ENCODE results near the gene SSBP3. TPM values are rescaled to one million over a fixed set of nuclear protein-coding genes. Genes with fewer than 3 reads are reported as not detected.

SSBP3 gene
- total RNA-seq, 1 donor from 2014 or later, result 27.1 TPM

DNA sequence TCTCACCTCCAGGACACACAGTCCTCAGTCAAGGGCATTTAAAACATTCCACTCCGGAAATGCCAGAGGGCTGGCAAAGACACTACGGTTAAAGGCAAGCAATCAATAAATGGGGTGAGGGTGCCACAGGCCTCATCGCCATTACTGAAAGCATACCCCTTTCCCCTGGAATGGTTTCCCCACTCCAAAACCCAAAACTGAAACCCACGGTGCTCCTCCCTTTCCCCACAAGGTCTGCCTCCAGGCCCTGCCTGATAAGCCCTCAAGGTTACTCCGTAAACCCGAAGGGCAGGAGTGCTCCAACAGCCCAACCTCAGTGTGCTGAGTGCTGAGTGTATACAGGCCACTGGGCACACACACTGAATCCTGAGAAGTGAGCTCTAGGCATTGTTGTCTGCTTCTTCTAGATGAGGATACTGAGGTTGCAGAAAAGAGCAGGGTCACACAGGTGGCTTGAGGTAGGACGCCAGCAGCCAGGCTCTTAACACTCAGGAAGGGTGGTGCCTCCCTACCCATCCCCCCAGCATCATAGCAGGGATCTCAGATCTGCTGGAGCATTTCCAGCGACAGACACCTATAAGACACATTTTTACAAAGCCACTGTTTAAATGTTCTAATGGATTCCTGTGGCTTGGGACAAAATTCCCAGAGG is 29.0 kb downstream of the SSBP3 start:
- no peaks in the 10 kb centered on the region for H3K9me3 ChIP-seq (ENCODE audit: control insufficient read depth in 3 of 3, low read length in 3 of 3)
- peaks cover 41 to 90% (median 74%) of the 10 kb centered on the region in 3 donors for H3K4me1 ChIP-seq (ENCODE audit: control insufficient read depth in 3 of 3, insufficient read depth in 3 of 3, low read length in 3 of 3)
- peaks cover 0 to 6% (median 2%) of the 10 kb centered on the region in 3 donors for H3K36me3 ChIP-seq (ENCODE audit: control insufficient read depth in 3 of 3, insufficient read depth in 3 of 3, low read length in 3 of 3)
- H3K9ac ChIP-seq (ENCODE audit: low read depth in 1 of 3, low read length in 3 of 3), result peak overlapping the region; percentile 35 to 66 (median 42)
- H3K27ac ChIP-seq (ENCODE audit: low read depth, low read length), result no peak overlapping the region
- H3K27me3 ChIP-seq (ENCODE audit: control insufficient read depth in 3 of 3, insufficient read depth in 3 of 3, low read length in 3 of 3), result no peaks in the 10 kb centered on the region
- no peak overlapping the region for H3K4me3 ChIP-seq (ENCODE audit: low read length in 3 of 3)

GRCh38 chr1:54376430-54377039 is 29.7 kb downstream of the SSBP3 start:
- Histone ChIP-seq H3K9me3 (ENCODE audit: control insufficient read depth in 3 of 3, low read length in 3 of 3) (no peaks in the 10 kb centered on the region), H3K36me3 (ENCODE audit: control insufficient read depth in 3 of 3, insufficient read depth in 3 of 3, low read length in 3 of 3) (peaks cover 0 to 6% (median 2%) of the 10 kb centered on the region in 3 donors), H3K9ac (ENCODE audit: low read depth in 1 of 3, low read length in 3 of 3) (no peak overlapping the region), H3K4me3 (ENCODE audit: low read length in 3 of 3) (no peak overlapping the region), H3K4me1 (ENCODE audit: control insufficient read depth in 3 of 3, insufficient read depth in 3 of 3, low read length in 3 of 3) (peaks cover 48 to 95% (median 79%) of the 10 kb centered on the region in 3 donors), H3K27me3 (ENCODE audit: control insufficient read depth in 3 of 3, insufficient read depth in 3 of 3, low read length in 3 of 3) (no peaks in the 10 kb centered on the region), H3K27ac (ENCODE audit: low read depth, low read length) (no peak overlapping the region)

DNA sequence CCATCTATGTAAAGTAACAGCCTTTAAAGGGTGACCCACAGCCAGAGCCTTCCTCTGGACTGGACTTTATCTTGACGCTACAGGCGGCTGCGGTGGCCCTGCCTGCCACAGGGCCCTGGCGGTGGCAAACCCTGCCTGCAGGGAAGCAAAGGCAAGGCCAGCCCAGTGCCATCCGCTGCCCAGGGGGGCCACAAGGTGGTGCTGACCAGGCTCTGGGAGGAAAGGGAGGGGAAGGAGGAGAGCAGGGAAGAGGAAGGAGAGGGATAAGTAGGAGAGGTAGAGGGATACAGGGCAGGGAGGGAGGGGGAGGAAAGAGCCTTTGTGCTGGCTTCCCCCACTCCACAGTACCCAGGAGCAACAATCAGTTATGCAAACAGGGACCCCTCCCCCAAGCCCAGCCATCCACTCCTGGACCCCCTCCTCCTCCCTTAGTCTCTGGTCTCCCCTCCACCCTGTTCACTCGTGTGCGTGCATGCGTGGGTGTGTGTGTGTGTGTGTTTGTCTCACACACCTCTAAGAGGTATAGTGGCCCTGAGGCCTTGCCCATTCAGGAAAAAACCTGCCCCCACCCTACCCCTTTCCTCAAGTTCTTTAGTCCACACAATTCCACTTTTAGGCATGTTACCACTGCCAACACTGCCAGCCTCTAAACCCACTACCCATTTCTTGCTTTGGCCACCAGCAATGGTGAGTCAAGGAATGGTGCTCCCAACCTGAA is 30.3 kb downstream of the SSBP3 start:
- no peak overlapping the region for H3K4me3 ChIP-seq (ENCODE audit: low read length in 3 of 3)
- H3K4me1 ChIP-seq (ENCODE audit: control insufficient read depth in 3 of 3, insufficient read depth in 3 of 3, low read length in 3 of 3), result peaks cover 54 to 96% (median 84%) of the 10 kb centered on the region in 3 donors
- H3K36me3 ChIP-seq (ENCODE audit: control insufficient read depth in 3 of 3, insufficient read depth in 3 of 3, low read length in 3 of 3), result peaks cover 0 to 6% (median 2%) of the 10 kb centered on the region in 3 donors
- no peak overlapping the region for H3K27ac ChIP-seq (ENCODE audit: low read depth, low read length)
- H3K27me3 ChIP-seq (ENCODE audit: control insufficient read depth in 3 of 3, insufficient read depth in 3 of 3, low read length in 3 of 3), result no peaks in the 10 kb centered on the region
- H3K9me3 ChIP-seq (ENCODE audit: control insufficient read depth in 3 of 3, low read length in 3 of 3), result no peaks in the 10 kb centered on the region
- peak overlapping the region in 1 of 3 donors; percentile 8 for H3K9ac ChIP-seq (ENCODE audit: low read depth in 1 of 3, low read length in 3 of 3)

GRCh38 chr1:54375298-54375697 is 30.9 kb downstream of the SSBP3 start:
- H3K4me1 ChIP-seq (ENCODE audit: control insufficient read depth in 3 of 3, insufficient read depth in 3 of 3, low read length in 3 of 3), result peaks cover 55 to 96% (median 84%) of the 10 kb centered on the region in 3 donors

DNA sequence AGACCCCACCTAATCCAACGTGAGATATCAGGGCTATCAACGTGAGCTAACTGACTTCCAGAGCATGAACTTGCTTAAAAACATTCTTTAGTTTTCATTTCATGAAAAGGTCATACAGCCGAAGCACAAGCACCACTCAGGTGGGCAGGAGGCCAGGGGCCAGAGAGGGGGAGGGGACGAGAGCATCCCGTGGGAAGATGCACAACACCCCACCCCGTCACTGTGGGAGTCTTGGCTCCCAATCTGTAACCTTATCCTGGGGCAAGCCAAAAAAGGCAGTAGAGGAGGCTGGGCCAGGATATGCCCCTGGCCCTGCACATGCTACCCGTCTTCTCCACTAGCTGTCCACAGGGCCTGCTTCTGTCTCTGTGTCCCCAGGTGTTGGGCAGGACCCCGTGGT is 31.4 kb downstream of the SSBP3 start:
- Histone ChIP-seq H3K9ac (ENCODE audit: low read depth in 1 of 3, low read length in 3 of 3) (peak overlapping the region in 1 of 3 donors; percentile 15), H3K36me3 (ENCODE audit: control insufficient read depth in 3 of 3, insufficient read depth in 3 of 3, low read length in 3 of 3) (peaks cover 0 to 6% (median 2%) of the 10 kb centered on the region in 3 donors), H3K4me1 (ENCODE audit: control insufficient read depth in 3 of 3, insufficient read depth in 3 of 3, low read length in 3 of 3) (peaks cover 54 to 95% (median 84%) of the 10 kb centered on the region in 3 donors), H3K4me3 (ENCODE audit: low read length in 3 of 3) (no peak overlapping the region), H3K9me3 (ENCODE audit: control insufficient read depth in 3 of 3, low read length in 3 of 3) (no peaks in the 10 kb centered on the region), H3K27ac (ENCODE audit: low read depth, low read length) (no peak overlapping the region), H3K27me3 (ENCODE audit: control insufficient read depth in 3 of 3, insufficient read depth in 3 of 3, low read length in 3 of 3) (no peaks in the 10 kb centered on the region)

More at GRCh38 chr1:54375298-54375697, 30.9 kb downstream of the SSBP3 start:
- no peaks in the 10 kb centered on the region for H3K27me3 ChIP-seq (ENCODE audit: control insufficient read depth in 3 of 3, insufficient read depth in 3 of 3, low read length in 3 of 3)
- no peak overlapping the region for H3K4me3 ChIP-seq (ENCODE audit: low read length in 3 of 3)
- H3K36me3 ChIP-seq (ENCODE audit: control insufficient read depth in 3 of 3, insufficient read depth in 3 of 3, low read length in 3 of 3), result peaks cover 0 to 3% (median 2%) of the 10 kb centered on the region in 3 donors
- H3K9ac ChIP-seq (ENCODE audit: low read depth in 1 of 3, low read length in 3 of 3), result peak overlapping the region in 2 of 3 donors; percentile 8 to 15
- H3K9me3 ChIP-seq (ENCODE audit: control insufficient read depth in 3 of 3, low read length in 3 of 3), result no peaks in the 10 kb centered on the region
- H3K27ac ChIP-seq (ENCODE audit: low read depth, low read length), result no peak overlapping the region

GRCh38 chr1:54372978-54373377 is 33.2 kb downstream of the SSBP3 start:
- peaks cover 0 to 5% (median 2%) of the 10 kb centered on the region in 3 donors for H3K36me3 ChIP-seq (ENCODE audit: control insufficient read depth in 3 of 3, insufficient read depth in 3 of 3, low read length in 3 of 3)
- H3K4me1 ChIP-seq (ENCODE audit: control insufficient read depth in 3 of 3, insufficient read depth in 3 of 3, low read length in 3 of 3), result peaks cover 56 to 78% (median 75%) of the 10 kb centered on the region in 3 donors
- no peak overlapping the region for H3K27ac ChIP-seq (ENCODE audit: low read depth, low read length)
- no peak overlapping the region for H3K9ac ChIP-seq (ENCODE audit: low read depth in 1 of 3, low read length in 3 of 3)
- H3K9me3 ChIP-seq (ENCODE audit: control insufficient read depth in 3 of 3, low read length in 3 of 3), result no peaks in the 10 kb centered on the region
- no peak overlapping the region for H3K4me3 ChIP-seq (ENCODE audit: low read length in 3 of 3)
- no peaks in the 10 kb centered on the region for H3K27me3 ChIP-seq (ENCODE audit: control insufficient read depth in 3 of 3, insufficient read depth in 3 of 3, low read length in 3 of 3)

DNA sequence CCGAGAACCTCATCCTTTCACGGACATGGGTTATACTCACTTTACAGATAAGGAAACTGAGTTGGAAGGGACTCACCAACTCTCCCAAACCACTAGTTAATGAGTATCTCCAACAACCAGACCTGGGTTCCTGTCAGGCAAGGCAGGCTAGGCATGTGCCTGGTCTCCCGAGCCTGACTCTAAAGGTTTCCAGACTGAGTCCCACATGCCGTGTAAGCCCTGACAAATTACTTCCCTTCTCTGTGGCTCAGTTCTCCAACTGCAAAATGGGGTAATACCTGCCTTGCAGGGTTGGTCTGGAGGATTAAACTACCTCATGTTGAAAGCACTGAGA is 34.3 kb downstream of the SSBP3 start:
- peaks cover 0 to 3% (median 2%) of the 10 kb centered on the region in 3 donors for H3K36me3 ChIP-seq (ENCODE audit: control insufficient read depth in 3 of 3, insufficient read depth in 3 of 3, low read length in 3 of 3)
- H3K4me1 ChIP-seq (ENCODE audit: control insufficient read depth in 3 of 3, insufficient read depth in 3 of 3, low read length in 3 of 3), result peaks cover 61 to 77% (median 74%) of the 10 kb centered on the region in 3 donors
- H3K27me3 ChIP-seq (ENCODE audit: control insufficient read depth in 3 of 3, insufficient read depth in 3 of 3, low read length in 3 of 3), result no peaks in the 10 kb centered on the region
- no peak overlapping the region for H3K4me3 ChIP-seq (ENCODE audit: low read length in 3 of 3)
- no peak overlapping the region for H3K27ac ChIP-seq (ENCODE audit: low read depth, low read length)
- peak overlapping the region in 1 of 3 donors; percentile 54 for H3K9ac ChIP-seq (ENCODE audit: low read depth in 1 of 3, low read length in 3 of 3)
- no peaks in the 10 kb centered on the region for H3K9me3 ChIP-seq (ENCODE audit: control insufficient read depth in 3 of 3, low read length in 3 of 3)

DNA sequence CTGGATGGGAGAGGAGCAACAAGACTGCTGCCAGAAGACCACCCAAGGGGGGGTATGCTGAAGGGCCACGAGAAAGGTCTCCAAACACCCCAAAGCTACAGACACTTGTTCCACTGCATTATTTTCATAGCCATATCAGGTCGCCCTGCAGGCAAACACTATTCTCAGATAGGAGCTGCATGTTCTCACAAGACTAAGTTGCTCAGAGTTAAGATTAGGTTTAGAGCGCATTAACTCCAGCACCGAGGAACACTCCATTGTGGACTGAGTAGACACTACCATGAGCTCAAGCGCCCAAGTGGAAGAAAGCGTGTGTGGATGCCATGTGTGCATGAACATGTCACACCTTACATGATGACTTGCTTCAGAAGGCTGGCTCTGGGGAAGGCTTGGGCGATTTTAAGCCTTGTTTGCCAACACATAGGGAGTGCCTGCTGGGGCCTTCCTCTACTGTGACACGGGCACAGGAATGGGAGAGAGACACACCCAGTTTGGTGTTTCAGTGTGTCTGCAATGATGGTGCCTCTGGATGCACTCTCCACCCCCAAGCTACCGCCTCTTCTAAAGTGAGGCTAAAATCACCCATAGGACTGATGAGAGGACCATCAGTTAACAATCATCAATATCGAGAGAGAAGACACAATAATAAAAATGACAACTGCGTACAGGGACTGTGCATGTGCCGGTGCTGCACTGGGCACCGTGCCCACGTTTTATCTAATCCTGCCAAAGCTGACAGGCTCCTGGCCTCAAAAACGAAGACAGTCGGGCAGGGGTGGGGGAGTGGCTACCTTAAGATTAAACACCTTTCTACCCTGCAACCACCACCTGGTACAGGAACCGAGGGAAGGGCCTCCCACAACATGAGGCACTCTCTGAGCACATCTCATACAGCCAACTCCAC is 34.9 kb downstream of the SSBP3 start:
- H3K9ac ChIP-seq (ENCODE audit: low read depth in 1 of 3, low read length in 3 of 3), result peak overlapping the region in 1 of 3 donors; percentile 54
- H3K27ac ChIP-seq (ENCODE audit: low read depth, low read length), result no peak overlapping the region
- no peaks in the 10 kb centered on the region for H3K9me3 ChIP-seq (ENCODE audit: control insufficient read depth in 3 of 3, low read length in 3 of 3)
- H3K36me3 ChIP-seq (ENCODE audit: control insufficient read depth in 3 of 3, insufficient read depth in 3 of 3, low read length in 3 of 3), result peaks cover 0 to 3% (median 2%) of the 10 kb centered on the region in 3 donors
- peak overlapping the region in 1 of 3 donors; percentile 8 for H3K4me3 ChIP-seq (ENCODE audit: low read length in 3 of 3)
- H3K27me3 ChIP-seq (ENCODE audit: control insufficient read depth in 3 of 3, insufficient read depth in 3 of 3, low read length in 3 of 3), result no peaks in the 10 kb centered on the region
- H3K4me1 ChIP-seq (ENCODE audit: control insufficient read depth in 3 of 3, insufficient read depth in 3 of 3, low read length in 3 of 3), result peaks cover 63 to 74% (median 70%) of the 10 kb centered on the region in 3 donors

GRCh38 chr1:54370287-54370989 is 35.8 kb downstream of the SSBP3 start:
- Histone ChIP-seq H3K36me3 (ENCODE audit: control insufficient read depth in 3 of 3, insufficient read depth in 3 of 3, low read length in 3 of 3) (peaks cover 0 to 3% (median 2%) of the 10 kb centered on the region in 3 donors), H3K9me3 (ENCODE audit: control insufficient read depth in 3 of 3, low read length in 3 of 3) (no peaks in the 10 kb centered on the region), H3K27ac (ENCODE audit: low read depth, low read length) (no peak overlapping the region), H3K9ac (ENCODE audit: low read depth in 1 of 3, low read length in 3 of 3) (no peak overlapping the region), H3K4me1 (ENCODE audit: control insufficient read depth in 3 of 3, insufficient read depth in 3 of 3, low read length in 3 of 3) (peaks cover 60 to 73% (median 65%) of the 10 kb centered on the region in 3 donors), H3K4me3 (ENCODE audit: low read length in 3 of 3) (peak overlapping the region in 1 of 3 donors; percentile 8), H3K27me3 (ENCODE audit: control insufficient read depth in 3 of 3, insufficient read depth in 3 of 3, low read length in 3 of 3) (no peaks in the 10 kb centered on the region)

Measured in skeletal muscle tissue (tissue), 4 donors.